ENCODE results near the gene POLE2. TPM values are rescaled to one million over a fixed set of nuclear protein-coding genes. Genes with fewer than 3 reads are reported as not detected.

POLE2 gene
- total and polyA plus RNA-seq, 2 experiments from 2014 or later: 41.9 to 53.3 TPM

- TF ChIP-seq CTCF (conservative IDR thresholded peaks at IDR 0.05; ENCODE audit: low read depth in 2 of 2) (no peak), NANOG (IDR thresholded peaks at IDR 0.05; ENCODE audit: borderline replicate concordance) (no peak), STAT1 (IDR thresholded peaks at IDR 0.05; ENCODE audit: unreplicated experiment) (no peak), POLR2AphosphoS5 (IDR thresholded peaks at IDR 0.05; ENCODE audit: low read depth) (no peak), ZNF114 (CRISPR knock-in tag; IDR thresholded peaks at IDR 0.05) (no peak), EZH2 (IDR thresholded peaks at IDR 0.05; ENCODE audit: low read depth, unreplicated experiment) (no peak), ZNF331 (CRISPR knock-in tag; IDR thresholded peaks at IDR 0.05; ENCODE audit: low read depth) (no peak), EZH2phosphoT487 (IDR thresholded peaks at IDR 0.05; ENCODE audit: unreplicated experiment) (no peak), JUNB (IDR thresholded peaks at IDR 0.05; ENCODE audit: unreplicated experiment) (no peak)
Measured at GRCh38 chr14:49612251-49612650, 75.8 kb downstream of the POLE2 start (continued).

GRCh38 chr14:49607583-49607982 is 80.4 kb downstream of the POLE2 start:
- Histone ChIP-seq H3K4me3 (no peak overlapping the region), H3K36me3 (ENCODE audit: insufficient read depth) (peaks cover 12% of the 10 kb centered on the region), H3K27me3 (ENCODE audit: insufficient read depth) (no peaks in the 10 kb centered on the region), H3K4me1 (ENCODE audit: insufficient read depth) (no peaks in the 10 kb centered on the region), H3K79me2 (replicated peaks; ENCODE audit: insufficient read depth) (peaks cover 7% of the 10 kb centered on the region; the same call in 1 of the 2 replicates), H3K27ac (ENCODE audit: low read depth) (no peak overlapping the region), H3F3A (replicated peaks; ENCODE audit: low read depth) (no peaks in the 10 kb centered on the region), H2AFZ (no peak overlapping the region), H3K9me2 (ENCODE audit: insufficient read depth) (no peaks in the 10 kb centered on the region), H3K4me2 (no peak overlapping the region), H4K20me1 (replicated peaks; ENCODE audit: insufficient read depth) (peaks cover 10% of the 10 kb centered on the region; the same call in 1 of the 2 replicates)
- no peak for DNase-seq (ENCODE audit: low spot score)
- Mint-ChIP-seq H3K4me1 (peaks cover 2% of the 10 kb centered on the region; the same call in 2 of the 3 replicates), H3K27me3 (ENCODE audit: insufficient read depth, low read depth, poor library complexity) (no peaks in the 10 kb centered on the region), H3K27ac (no peak overlapping the region), H3K36me3 (ENCODE audit: low read depth) (peaks cover 48% of the 10 kb centered on the region), H3K4me3 (no peak overlapping the region), H3K9me3 (no peaks in the 10 kb centered on the region)
- ATAC-seq: no peak
- TF ChIP-seq EZH2phosphoT487 (IDR thresholded peaks at IDR 0.05; ENCODE audit: unreplicated experiment) (no peak), REST (IDR thresholded peaks at IDR 0.05; ENCODE audit: unreplicated experiment) (no peak), POLR2AphosphoS5 (IDR thresholded peaks at IDR 0.05; ENCODE audit: low read depth) (no peak), ETS1 (IDR thresholded peaks at IDR 0.05) (no peak), JUNB (IDR thresholded peaks at IDR 0.05; ENCODE audit: unreplicated experiment) (no peak), EZH2 (IDR thresholded peaks at IDR 0.05; ENCODE audit: low read depth, unreplicated experiment) (no peak), STAT1 (IDR thresholded peaks at IDR 0.05; ENCODE audit: unreplicated experiment) (no peak), ZNF462 (CRISPR knock-in tag; IDR thresholded peaks at IDR 0.05) (no peak), ZNF114 (CRISPR knock-in tag; IDR thresholded peaks at IDR 0.05) (no peak)

Measured in GM23338 (cell line).